ENCODE results near the gene FAM240B.

Gene FAM240B

DNA sequence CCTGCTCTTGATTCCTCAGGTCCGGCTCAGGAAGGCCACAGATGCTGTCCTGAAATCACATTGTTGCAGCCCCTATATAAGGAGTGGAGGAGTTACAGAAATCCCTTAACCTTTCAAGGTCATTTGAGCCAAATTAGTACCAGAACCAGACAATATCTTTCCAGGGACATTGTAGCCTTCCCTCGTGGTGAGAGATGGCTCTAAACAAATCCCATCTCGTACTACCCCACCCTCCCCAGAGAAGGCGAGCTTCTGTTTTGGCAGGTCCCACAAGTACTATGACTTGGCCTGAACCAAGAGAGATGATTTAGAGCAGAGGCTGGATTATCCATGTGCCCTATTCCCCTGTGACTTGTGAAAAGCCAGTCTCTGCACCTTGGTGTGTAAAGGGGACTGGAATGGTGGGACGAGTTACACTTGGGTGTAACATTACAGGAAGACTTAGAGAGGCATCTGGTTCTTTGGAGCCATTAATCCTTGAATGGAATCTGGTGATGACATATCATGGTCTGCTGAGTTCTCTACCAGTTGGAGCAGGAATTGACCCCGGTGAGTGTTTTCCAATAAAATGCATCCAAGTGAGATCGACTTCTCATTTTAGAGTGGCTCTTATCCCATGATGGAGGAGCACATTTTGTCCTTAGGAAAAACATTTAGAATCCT lies at the start of gene FAM240B:
Gene FAM240B (minus strand): TSS at position 51 of the 663 bp plus-strand sequence. CDS start 16,134 bp downstream, outside the sequence.
- DNase-seq, result no peak

DNA sequence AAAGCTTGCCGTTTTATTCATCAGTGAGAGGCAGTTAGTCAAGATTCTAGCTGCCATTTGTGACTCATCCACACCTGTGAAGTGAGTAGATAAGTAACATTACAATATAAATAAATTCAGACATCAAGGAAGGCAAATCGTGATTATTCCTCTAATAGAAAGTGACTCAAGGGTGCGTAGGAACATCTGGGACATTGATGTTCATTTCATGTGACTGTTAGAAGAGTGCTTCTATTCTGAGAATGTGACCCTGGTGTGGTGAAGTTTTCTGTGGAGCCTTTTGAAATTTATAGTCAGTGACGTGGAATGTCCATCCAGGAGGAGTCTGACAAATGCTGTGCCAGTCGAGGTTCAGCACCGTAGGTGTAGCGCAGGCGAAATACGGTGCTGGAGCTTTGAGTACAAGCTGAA lies 48.4 kb upstream of the FAM240B start:
- no peak for DNase-seq

GRCh38 chr9:38765101-38765500 lies 45.2 kb upstream of the FAM240B start:
- no peak for DNase-seq

- no peak for DNase-seq
Observed at GRCh38 chr9:38761999-38762398, 42.1 kb upstream of the FAM240B start.

DNA sequence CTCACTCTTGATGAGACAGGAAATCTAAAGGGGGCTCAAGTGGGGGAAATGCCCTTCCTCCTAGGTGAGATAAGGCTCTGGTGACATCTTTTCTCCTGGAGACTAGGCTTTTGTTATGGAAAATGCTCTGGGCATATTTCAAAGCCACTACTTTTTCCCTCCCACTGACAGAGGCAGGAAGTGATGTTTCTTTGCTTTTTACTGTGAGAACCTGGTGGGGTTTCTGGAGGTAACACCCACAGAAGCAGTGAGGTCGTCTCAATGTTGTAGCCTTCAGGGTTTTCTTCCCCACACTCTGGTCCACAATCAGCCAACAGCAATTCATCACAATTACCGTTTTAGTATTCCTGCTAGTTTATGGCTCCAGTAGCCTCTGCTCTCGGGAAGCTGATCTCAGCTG lies 41.4 kb upstream of the FAM240B start:
- DNase-seq, result no peak

DNA sequence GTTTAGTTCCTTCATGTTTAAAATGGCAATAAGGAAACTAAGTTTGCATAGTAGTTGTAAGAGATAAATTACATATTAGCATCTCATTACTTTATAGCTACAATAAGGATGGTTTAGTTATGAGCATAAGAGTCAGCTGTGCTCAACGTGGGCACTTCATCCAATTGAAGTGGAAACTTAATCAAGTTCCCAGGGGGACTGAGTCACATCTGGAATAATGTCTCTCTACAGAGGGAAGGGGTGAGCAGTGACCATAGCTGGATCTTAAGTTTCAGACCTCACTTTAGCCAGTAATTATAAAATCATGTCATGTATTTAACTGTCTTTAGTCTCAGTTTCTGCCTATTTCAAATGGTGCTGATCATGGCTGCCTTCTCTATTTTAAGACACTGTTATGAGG lies 36.8 kb upstream of the FAM240B start:
- no peak for DNase-seq

DNA sequence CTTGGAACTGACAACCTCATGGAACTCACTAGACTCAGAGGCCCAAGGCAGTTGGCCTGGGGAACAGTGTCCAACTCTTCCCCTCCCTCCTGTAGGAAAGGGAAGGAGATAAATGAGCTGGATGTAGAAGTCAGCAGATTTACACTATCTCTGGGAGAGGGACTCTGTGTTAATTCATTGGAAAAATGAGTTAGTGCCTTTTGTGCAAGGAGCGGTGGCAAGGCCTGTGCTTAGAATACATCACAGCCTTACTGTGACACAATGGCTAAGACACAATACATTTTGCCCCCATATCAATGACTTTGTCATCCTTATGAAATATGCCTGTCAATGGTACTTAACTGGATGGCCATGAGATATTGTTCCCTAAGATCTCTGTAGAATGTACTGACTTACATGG lies 28.0 kb upstream of the FAM240B start:
- DNase-seq, result no peak

DNA sequence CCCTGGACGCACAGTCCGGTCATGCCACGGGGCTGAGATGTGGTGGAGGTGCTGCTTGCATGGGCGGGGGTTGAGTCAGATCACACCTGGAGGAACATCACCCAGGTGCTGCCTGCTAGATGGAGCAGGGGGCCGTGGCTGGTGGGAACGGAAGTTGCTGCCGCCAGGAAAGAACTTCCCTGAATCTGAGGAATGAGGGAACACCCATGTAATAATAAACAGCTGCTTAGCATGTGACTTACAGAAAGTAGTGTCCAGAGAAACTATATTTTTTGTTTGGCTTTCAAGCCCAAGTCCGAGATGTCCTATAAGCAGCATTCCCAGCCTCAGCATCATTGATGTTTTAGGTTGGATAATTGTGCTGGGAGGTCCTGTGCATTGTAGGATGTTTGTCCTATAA lies 27.1 kb upstream of the FAM240B start:
- no peak for DNase-seq

GRCh38 chr9:38746303-38746702 lies 26.4 kb upstream of the FAM240B start:
- no peak for DNase-seq

DNA sequence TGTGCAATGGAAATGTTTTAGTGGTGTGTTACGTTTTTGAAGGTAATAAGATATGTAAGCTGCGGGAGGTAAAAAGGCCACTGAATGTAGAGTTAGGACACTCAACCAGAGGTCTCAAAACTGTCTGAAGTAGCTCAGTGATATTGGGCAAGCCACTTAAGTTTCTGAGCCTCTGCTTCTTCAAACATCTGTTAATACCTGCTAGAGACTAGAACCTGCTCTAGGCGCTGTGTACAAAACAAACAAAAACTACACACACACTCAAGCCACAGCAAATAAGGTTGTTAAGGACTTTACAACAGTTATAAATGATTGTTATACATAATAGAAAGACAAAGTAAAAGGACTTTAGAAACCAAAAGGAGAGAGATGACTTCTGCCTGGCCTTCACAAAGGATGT lies 24.6 kb upstream of the FAM240B start:
- no peak for DNase-seq

GRCh38 chr9:38737246-38737645 lies 17.3 kb upstream of the FAM240B start:
- DNase-seq, result no peak

GRCh38 chr9:38734831-38735230 lies 14.9 kb upstream of the FAM240B start:
- no peak for DNase-seq

DNA sequence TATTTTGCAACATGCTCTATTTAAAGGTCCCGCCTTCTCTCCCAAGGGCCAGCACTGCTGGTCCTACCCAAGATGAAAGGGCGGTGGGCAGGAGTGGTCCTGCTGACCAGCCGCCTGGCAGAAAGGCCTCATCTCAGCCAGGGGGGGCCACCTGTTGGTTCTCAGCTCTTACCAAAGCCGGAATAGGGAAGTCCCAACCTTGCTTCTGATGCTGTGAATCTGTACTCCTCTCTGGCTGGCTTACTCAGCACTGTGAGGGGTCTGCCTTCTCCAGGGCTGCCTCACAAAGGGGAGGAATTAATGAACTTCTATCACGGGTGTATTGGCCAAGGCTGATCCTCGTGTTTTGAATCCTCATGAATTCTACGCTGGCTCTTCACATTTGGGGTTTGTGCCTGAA lies 13.6 kb upstream of the FAM240B start:
- no peak for DNase-seq

- no peak for DNase-seq
Observed at GRCh38 chr9:38732885-38733284, 13.0 kb upstream of the FAM240B start.

DNA sequence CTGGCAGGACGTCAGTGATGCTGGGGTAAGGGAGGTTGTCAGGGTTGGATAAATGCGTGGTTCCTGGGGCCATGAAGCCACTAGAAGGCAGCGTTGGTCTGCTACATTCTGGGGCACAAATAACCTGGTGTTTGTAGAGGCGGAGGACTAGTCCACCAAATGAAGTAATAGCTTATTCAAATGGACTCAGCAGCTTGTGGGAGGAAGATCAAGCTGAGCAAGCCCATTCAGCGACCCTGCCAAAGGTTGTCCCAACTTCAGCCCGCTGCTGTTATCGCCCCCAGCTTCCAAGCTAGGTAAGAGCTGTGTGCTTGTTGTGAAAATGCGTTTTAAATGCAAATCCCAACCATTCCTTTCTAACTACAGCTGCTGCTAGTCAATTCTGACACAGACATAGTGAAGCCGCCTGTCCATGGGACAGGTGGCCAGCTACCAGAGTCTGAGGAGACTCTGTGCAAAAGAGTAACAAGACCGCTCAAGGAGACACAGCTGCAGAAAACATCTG lies 7.6 kb upstream of the FAM240B start:
- DNase-seq, result peak; percentile 23

DNA sequence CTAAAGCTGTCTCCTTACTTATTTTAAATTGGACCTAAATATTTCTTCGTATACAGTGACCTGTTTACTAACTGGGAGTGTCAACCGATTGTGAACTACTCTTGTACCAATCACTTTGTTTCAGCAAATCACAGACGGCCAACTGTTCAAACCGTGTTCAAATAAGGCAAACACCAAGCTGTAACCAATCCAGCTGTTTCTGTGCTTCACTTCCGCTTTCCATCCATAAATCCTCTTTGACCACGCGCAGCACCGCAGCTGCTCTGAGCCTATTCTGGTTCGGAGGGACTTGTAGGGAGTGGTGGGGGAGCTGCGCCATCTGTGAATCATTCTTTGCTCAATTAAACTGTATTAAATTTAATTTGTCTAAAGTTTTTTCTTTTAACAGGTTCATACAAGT lies 4.8 kb upstream of the FAM240B start:
- DNase-seq, result no peak

- DNase-seq, result no peak
Observed at GRCh38 chr9:38718148-38718547, 1.8 kb downstream of the FAM240B start.

- no peak for DNase-seq
Observed at GRCh38 chr9:38715684-38716083, 4.2 kb downstream of the FAM240B start.

GRCh38 chr9:38713426-38713825 lies 6.5 kb downstream of the FAM240B start:
- no peak for DNase-seq

DNA sequence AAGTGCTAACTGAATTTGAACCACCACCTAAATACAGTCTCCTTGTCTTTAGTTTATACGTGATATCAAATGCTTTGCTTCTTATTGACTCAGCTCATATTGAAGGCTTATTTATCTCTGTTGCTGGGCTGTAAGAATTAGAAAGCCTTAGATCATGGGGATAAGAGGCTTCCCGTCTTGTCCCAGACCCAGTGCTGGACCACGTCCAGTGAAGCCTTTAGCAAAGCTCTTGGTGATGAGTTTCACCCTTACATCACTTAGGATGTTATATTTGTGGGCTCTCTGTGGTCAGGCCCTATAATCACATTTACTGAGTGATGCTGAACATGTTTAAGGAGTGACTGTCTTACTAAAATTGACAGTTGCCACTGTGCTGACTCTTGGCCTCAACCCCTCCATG lies 11.2 kb downstream of the FAM240B start:
- DNase-seq, result peak; percentile 25

GRCh38 chr9:38707885-38708637 lies 11.9 kb downstream of the FAM240B start:
- DNase-seq, result peak; percentile 43

- DNase-seq, result no peak
Observed at GRCh38 chr9:38706493-38706892, 13.4 kb downstream of the FAM240B start.

- no peak for DNase-seq
Observed at GRCh38 chr9:38705917-38706316, 14.0 kb downstream of the FAM240B start.

- no peak for DNase-seq
Observed at GRCh38 chr9:38700695-38701094, 19.2 kb downstream of the FAM240B start.

DNA sequence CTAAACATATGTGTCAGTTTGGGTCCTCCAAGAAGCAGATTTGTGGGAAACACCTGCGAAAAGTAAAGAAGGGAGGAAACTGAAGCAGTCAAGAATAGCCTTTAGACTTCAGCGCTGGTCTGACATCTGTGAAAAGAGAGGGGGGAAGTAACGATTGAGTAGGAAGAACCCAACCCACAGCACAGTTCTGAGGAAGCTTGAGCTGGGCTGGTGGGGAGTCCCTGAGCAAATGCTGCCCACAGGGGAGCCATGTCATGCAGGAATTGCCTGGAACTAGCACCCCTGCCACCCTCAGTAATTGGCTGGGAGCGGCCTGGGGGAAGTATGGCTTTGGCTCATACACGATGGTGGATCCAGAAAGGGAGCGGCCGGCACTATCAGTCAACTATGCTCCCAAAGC lies 20.6 kb downstream of the FAM240B start:
- no peak for DNase-seq

Data from NCI-H1092 treated with DMSO at 0.1 percent for 48 hours (cell line).